ENCODE measurements around the gene TBC1D22A. TPM values are rescaled to one million over a fixed set of nuclear protein-coding genes. Genes with fewer than 3 reads are reported as not detected.

The TBC1D22A gene
- total RNA-seq, 1 experiment from 2014 or later = 20.9 TPM

DNA sequence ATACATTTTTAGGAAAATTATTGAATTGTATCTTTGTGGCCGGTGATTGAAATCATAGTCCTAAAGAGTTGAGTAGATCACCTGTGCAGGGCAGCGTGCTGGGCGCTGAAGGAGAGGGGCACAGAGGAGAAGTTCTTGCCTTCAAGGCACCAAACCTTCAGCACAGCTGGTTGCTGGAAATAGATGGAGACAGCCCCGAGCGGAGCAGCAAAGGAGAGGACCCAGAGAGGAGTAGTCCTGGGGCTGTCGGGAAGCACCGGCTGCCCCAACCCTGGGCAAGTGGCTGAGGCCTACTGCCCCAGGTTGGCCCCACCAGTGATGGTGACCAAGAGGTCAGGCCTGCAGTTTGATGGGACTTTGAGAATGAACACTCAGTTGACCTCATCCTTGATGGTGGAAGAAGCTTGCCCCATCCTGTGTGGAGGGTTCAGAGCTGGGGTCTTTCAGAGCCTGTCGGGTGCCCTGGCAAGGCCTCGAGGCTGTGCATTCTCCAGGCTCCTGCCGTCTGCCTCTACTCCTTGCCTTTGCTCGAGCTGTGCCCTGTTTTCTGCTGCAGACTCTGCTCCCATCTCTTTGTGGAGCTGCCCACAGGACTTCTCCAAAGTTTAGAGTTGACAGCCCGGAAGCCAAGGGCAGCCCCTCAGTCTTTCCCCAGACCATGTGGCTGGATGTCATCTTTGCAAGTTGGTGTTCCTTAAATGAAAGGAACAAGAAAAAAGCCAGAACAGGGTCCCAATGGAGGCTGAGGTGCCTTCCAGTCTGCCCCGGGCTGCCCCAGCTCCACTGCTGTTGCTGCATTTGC is 285.1 kb downstream of the TBC1D22A start:
- Histone ChIP-seq H4K20me1 (ENCODE audit: insufficient read depth) (no peaks in the 10 kb centered on the region), H3K4me1 (ENCODE audit: control insufficient read depth in 1 of 2, insufficient read depth in 2 of 2, low read length in 2 of 2) (peaks cover 0 to 3% of the 10 kb centered on the region in 2 experiments; a peak in 1 of 4 replicates), H3K9me2 (ENCODE audit: insufficient read depth) (no peaks in the 10 kb centered on the region), H3K79me2 (ENCODE audit: insufficient read depth, low read length) (no peaks in the 10 kb centered on the region), H3K9ac (ENCODE audit: low read length) (no peak overlapping the region), H3K9me3 (ENCODE audit: control insufficient read depth in 1 of 2, insufficient read depth in 1 of 2, low read depth in 1 of 2, low read length in 2 of 2) (no peaks in the 10 kb centered on the region), H3K4me2 (ENCODE audit: low read length) (no peak overlapping the region), H3K36me3 (ENCODE audit: control insufficient read depth in 1 of 2, insufficient read depth in 2 of 2, low read length in 2 of 2) (no peaks in the 10 kb centered on the region), H3K27ac (ENCODE audit: low read depth, low read length) (no peak overlapping the region), H3K4me3 (replicated peaks in 1 of 2; ENCODE audit: low read depth in 1 of 2, low read length in 2 of 2) (no peak overlapping the region), H3K27me3 (ENCODE audit: insufficient read depth, low read length) (no peaks in the 10 kb centered on the region), H2AFZ (ENCODE audit: low read depth, low read length, poor library complexity, severe bottlenecking) (no peak overlapping the region)
- ChIA-PET RAD21 (ENCODE audit: low non-redundant PET in 1 of 2, low total read pairs in 2 of 2, uncharacterized antibody in 2 of 2, unreplicated experiment in 2 of 2) (no interaction called here), POLR2A (no interaction called here), CTCF (no interaction called here)
- DNase-seq (ENCODE audit: low read depth, low spot score) (no peak), ATAC-seq (no peak)
- no TSS peak for BruUV-seq (replicated peaks)
- intact Hi-C loops (cut with micrococcal nuclease) = no loop called here
- no peak for TF ChIP-seq POLR2A (IDR thresholded peaks at IDR 0.05; ENCODE audit: borderline replicate concordance, extremely low read depth, insufficient read depth, insufficient read length)
- no peak for TF ChIP-seq ELF1 (IDR thresholded peaks at IDR 0.05; ENCODE audit: borderline replicate concordance, low read depth)
- no peak for TF ChIP-seq ZNF274 (IDR thresholded peaks at IDR 0.05; ENCODE audit: low read depth, low read length)
- no peak for TF ChIP-seq TCF7L2 (IDR thresholded peaks at IDR 0.05; ENCODE audit: borderline replicate concordance, extremely low read depth, insufficient read depth, insufficient read length)
- TF ChIP-seq CEBPB (IDR thresholded peaks at IDR 0.05; ENCODE audit: low read depth) = no peak
- TF ChIP-seq, protein P1, sequence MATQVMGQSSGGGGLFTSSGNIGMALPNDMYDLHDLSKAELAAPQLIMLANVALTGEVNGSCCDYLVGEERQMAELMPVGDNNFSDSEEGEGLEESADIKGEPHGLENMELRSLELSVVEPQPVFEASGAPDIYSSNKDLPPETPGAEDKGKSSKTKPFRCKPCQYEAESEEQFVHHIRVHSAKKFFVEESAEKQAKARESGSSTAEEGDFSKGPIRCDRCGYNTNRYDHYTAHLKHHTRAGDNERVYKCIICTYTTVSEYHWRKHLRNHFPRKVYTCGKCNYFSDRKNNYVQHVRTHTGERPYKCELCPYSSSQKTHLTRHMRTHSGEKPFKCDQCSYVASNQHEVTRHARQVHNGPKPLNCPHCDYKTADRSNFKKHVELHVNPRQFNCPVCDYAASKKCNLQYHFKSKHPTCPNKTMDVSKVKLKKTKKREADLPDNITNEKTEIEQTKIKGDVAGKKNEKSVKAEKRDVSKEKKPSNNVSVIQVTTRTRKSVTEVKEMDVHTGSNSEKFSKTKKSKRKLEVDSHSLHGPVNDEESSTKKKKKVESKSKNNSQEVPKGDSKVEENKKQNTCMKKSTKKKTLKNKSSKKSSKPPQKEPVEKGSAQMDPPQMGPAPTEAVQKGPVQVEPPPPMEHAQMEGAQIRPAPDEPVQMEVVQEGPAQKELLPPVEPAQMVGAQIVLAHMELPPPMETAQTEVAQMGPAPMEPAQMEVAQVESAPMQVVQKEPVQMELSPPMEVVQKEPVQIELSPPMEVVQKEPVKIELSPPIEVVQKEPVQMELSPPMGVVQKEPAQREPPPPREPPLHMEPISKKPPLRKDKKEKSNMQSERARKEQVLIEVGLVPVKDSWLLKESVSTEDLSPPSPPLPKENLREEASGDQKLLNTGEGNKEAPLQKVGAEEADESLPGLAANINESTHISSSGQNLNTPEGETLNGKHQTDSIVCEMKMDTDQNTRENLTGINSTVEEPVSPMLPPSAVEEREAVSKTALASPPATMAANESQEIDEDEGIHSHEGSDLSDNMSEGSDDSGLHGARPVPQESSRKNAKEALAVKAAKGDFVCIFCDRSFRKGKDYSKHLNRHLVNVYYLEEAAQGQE (IDR thresholded peaks at IDR 0.05; ENCODE audit: low read depth) = no peak
- no peak for TF ChIP-seq SP1 (IDR thresholded peaks at IDR 0.05; ENCODE audit: low read depth)
- TF ChIP-seq EZH2 (IDR thresholded peaks at IDR 0.05) = no peak
- no peak for TF ChIP-seq CBX3 (IDR thresholded peaks at IDR 0.05; ENCODE audit: low read depth)
- TF ChIP-seq EGR1 (IDR thresholded peaks at IDR 0.05; ENCODE audit: low read depth) = no peak
- TF ChIP-seq SIN3A (IDR thresholded peaks at IDR 0.05; ENCODE audit: low read depth) = no peak
- TF ChIP-seq, protein P2, sequence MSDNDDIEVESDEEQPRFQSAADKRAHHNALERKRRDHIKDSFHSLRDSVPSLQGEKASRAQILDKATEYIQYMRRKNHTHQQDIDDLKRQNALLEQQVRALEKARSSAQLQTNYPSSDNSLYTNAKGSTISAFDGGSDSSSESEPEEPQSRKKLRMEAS (IDR thresholded peaks at IDR 0.05) = no peak
- no peak for TF ChIP-seq POLR2AphosphoS5 (IDR thresholded peaks at IDR 0.05; ENCODE audit: low read depth, low read length)
- TF ChIP-seq FOSL1 (IDR thresholded peaks at IDR 0.05; ENCODE audit: low read depth) = no peak
- TF ChIP-seq RAD21 (IDR thresholded peaks at IDR 0.05; ENCODE audit: low read depth) = no peak
- no peak for TF ChIP-seq EZH2phosphoT487 (IDR thresholded peaks at IDR 0.05; ENCODE audit: borderline replicate concordance)
- no peak for TF ChIP-seq YY1 (IDR thresholded peaks at IDR 0.05; ENCODE audit: extremely low read depth, insufficient replicate concordance, low read depth, low read length)
